Suppressor macrophage treated with lipopolysaccharide for 4 hours (primary cell): ENCODE data around the gene WDR55.
"Not testable (repeated sequence)": the region's sequence is repeated elsewhere in the genome, so short reads cannot be mapped to it uniquely, and the experiment has no call there.

Experiments
- DNase-seq: peaks from one replicate; pipeline ENCODE4 v3.0.0-alpha.2; 2020

Gene WDR55, protein sequence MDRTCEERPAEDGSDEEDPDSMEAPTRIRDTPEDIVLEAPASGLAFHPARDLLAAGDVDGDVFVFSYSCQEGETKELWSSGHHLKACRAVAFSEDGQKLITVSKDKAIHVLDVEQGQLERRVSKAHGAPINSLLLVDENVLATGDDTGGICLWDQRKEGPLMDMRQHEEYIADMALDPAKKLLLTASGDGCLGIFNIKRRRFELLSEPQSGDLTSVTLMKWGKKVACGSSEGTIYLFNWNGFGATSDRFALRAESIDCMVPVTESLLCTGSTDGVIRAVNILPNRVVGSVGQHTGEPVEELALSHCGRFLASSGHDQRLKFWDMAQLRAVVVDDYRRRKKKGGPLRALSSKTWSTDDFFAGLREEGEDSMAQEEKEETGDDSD

GRCh38 chr5:140664359-140665119 is at the start of gene WDR55:
WDR55 (plus strand) TSS chr5:140664904; CDS start chr5:140664913, 9 bp downstream.
- peak; percentile 97 for DNase-seq

DNA sequence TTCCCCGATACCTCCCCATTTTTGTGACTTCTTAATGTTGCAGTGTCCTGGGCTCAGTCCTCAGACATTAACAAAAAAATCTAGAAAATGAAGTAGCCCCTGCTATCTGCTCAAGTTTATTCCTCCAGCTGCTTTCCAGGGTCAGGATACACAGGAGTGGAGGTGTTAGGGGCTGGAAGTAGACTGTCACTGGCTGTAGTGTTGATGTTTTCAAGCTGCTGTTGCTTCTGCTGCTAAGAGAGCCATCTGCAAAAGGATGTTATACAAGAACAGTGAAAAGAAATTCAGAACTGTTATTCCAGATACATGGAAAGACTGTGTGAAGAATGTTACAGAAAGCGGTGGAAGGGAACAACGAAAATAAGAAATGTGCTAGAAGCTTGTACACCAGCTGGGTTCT is 42.4 kb upstream of the WDR55 start:
- no peak for DNase-seq

DNA sequence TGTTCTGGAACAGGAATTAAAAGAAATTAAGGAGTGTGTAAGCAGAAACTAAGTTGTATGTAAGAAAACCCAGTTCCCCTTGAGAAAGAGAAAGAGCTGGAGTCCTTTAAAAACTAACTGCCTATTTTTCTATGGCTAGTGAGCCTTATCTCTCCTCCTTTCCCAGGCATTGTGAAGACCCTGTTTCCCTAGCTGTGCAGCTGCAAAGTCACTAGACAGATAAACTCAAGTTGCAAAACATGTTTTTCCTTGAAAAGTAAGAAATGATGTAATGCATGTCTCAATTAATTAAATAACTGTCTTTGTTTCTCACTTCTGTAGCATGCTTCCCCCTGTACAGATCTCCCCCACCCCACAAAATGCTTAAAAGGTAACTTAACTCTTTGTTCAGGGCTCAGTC is 41.6 kb upstream of the WDR55 start:
- DNase-seq, result not testable (repeated sequence)

DNA sequence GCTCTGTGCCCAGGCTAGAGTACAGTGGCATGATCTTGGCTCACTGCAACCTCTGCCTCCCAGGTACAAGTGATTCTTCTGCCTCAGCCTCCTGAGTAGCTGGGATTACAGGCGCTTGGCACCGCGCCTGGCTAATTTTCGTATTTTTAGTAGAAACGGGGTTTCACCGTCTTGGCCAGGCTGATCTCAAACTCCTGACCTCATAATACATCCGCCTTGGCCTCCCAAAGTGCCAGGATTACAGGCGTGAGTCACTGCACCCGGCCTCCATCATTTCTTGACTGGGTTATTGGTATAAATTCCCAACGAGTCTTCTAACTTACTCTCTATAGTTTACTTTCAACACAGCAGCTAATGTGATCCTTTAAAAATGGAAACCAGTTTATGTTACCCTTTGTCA is 39.8 kb upstream of the WDR55 start:
- DNase-seq, result not testable (repeated sequence)

- no peak for DNase-seq
These were observed 36.7 kb upstream of the WDR55 start for GRCh38 chr5:140627972-140628371.

GRCh38 chr5:140628711-140629110 is 36.0 kb upstream of the WDR55 start:
- no peak for DNase-seq

- DNase-seq, result peak; percentile 58
These were observed 34.2 kb upstream of the WDR55 start for GRCh38 chr5:140630292-140631035.

DNA sequence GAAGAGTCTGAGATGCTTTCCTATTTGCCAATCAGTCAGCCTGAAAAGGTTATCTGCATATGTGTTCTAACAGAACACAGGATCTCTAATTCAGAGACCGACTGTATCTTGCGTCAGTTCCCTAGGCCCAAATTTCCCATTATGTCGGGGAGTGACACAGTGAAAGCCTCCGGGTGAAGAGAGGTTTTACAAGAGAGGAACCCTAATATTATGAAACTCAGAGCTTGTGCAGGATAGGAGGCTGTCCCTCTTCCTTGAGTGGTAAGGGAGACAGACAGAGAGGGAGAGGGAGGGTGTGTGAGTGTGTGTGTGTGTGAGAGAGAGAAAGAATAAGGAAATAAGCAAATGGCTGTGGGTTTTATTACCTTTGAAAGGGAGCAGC is 33.7 kb upstream of the WDR55 start:
- peak; percentile 90 for DNase-seq

DNA sequence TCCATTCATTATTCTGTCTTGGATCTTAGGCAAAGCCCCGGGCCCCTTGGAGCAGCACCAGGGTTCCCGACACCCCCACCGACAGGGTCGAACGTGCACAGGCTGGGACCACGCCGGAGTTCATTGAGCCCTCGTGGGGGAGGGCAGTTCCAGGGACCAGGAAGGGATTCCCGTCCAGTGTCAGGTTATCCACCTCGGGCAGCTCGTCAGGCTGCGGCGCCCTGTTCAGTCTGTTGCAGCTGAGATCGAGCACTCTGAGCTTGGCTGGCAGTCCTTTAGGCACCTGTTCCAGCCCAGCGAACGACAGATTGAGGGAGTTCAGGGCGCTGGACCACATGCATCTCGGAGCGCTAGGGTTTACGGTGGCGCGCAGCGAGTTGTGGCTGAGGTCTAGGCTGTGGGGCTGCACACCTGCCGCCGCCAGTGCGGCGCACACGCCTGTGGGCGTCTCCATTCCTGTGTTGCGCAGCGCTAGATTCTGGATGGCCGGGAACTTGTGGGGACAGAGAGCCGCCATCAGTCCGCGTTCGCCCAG is 32.8 kb upstream of the WDR55 start:
- no peak for DNase-seq

GRCh38 chr5:140632366-140633020 is 32.2 kb upstream of the WDR55 start:
- peak; percentile 81 for DNase-seq

GRCh38 chr5:140633021-140633471 is 31.7 kb upstream of the WDR55 start, which contains the start of gene CD14:
CD14 (minus strand) TSS chr5:140633175; CDS start chr5:140633071, 104 bp downstream.
- DNase-seq, result peak; percentile 91

DNA sequence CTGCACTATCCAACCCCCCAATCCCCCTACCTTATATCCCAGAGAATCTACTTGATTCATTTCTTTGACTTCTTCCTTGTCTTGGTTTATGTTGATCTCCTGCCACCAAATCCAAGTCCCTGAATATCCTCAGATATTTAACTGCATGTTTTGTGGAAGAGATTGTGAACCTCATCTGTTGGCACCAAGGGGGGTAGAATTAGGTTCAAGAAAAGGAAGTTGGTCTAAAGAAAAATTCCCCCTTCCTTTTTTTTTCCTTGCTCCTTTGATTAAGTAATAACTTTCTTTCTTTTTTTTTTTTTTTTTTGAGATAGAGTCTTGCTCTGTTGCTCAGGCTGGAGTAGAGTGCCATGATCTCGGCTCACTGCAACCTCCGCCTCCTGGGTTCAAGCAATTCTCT is 31.2 kb upstream of the WDR55 start:
- peak; percentile 73 for DNase-seq

DNA sequence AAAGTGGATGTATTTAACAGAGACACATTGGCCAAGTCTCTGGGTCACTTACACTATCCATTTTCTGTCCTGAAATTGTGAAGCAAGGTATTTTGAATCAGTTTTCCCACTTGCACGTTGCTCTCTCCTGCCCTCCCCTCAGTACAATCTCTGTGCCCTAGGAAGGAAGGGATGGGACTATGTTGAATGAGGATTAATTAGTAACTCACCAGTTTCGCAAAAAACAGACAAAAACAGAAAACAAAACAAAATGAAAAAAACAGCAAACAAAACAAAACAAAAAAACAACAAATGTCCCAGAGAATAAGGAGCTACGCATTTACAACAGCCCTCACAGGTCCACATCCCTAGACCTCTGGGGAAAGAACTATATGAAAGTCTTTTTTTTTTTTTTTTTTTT is 30.6 kb upstream of the WDR55 start:
- DNase-seq, result no peak

GRCh38 chr5:140635291-140636257 is 29.1 kb upstream of the WDR55 start:
- no peak for DNase-seq

DNA sequence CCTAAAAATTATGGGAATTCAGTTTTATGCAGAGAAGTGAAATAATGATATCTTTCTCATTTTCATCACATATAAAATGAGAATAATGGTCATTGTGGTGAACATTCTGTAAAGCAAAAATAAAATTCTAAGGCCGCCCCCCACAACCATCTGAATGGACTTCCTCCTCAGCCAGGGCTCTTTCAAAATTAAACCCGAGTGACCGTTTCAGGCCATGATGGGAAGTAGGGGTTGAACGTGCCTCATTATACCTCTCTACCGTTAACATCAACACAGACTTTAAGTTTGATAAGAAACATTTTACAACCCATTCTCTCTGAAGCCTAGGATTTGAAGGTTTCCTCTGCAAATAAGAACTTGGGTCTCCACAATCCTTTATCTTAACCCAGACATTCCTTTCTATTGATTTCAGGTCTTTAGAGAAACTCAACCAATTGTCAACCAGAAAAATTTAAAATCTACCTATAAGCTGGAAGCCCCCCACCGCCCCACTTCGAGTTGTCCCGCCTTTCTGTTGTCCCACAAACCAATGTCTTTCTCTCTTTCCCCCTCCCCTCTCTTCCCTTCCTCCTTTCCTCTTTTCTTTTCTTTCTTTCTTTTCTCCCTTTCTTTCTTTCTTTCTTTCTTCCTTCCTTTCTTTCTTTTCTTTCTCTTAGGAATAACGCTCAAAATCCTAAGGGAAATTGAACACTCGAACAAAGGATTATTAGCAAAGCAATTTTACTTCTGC is 27.2 kb upstream of the WDR55 start:
- peak; percentile 35 for DNase-seq

GRCh38 chr5:140638898-140639147 is 25.9 kb upstream of the WDR55 start:
- DNase-seq, result not testable (repeated sequence)

- DNase-seq, result peak; percentile 99
These were observed 25.3 kb upstream of the WDR55 start, which contains the start of gene TMCO6 for GRCh38 chr5:140639148-140639981. TMCO6 (plus strand) TSS chr5:140639451; CDS start chr5:140639528, 77 bp downstream.

DNA sequence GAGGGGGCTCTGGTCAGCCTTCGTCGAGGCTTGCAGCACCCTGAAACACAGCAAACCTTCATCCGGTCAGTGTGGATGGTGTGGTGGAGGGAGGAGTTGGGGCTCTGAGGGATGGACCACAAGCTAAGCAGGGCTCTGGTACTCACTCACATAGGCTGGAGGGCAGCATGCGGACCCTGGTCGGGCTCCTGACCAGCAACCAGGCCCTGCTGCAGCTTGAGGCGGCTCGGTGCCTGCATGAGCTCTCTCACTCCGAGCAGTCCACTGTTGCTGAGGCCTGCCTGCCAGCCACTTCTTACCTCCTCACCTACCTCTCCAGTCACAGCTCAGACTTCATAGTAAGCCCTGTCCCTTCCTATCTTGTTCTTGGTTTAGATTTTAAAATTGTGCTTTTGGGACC is 23.0 kb upstream of the WDR55 start:
- no peak for DNase-seq

DNA sequence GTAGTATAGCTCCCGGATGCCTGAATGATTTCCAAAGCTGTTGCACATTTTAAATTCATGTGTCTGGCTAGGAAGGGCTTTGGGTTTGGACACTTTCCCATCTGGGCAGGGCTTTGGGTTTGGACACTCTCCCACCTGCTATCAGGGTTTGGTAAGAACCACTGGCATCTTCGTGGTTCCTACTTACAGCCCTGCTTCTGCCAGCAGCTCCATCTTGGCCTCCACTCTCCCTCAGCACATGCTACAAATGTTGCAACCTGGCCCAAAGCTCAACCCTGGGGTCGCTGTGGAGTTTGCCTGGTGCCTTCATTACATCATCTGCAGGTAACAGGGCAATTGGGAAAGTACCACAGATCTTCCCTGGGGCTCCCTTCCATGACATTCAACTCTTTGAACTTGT is 22.0 kb upstream of the WDR55 start:
- no peak for DNase-seq

DNA sequence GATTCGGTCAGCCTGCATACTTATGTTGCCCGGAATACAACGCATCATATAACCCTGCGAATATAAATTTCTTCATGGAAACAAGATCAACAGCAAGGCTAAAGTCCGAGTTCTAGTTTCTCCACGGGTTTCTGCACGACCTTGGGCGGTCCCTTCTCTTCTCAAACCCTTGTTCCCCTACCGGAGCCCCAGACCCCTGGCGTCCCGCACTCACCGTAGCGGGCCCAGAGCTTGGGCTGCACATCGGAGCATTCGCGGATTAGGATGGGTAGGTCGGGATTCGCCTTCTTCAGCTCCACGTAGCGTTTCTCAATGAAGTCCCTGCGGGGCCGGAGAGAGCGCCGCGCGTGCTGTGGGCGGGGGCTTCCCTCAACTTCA is 17.7 kb upstream of the WDR55 start:
- DNase-seq, result no peak
